GM12878 (cell line): ENCODE data around the gene COL19A1. TPM values are rescaled to one million over a fixed set of nuclear protein-coding genes. Genes with fewer than 3 reads are reported as not detected.

ENCODE experiments used
- ATAC-seq: fragments of 200-7000 bp; cut with Tn5 transposase; 3 replicates; pipeline ENCODE4 v1.9.1; 2020; ENCODE audit warnings: mild to moderate bottlenecking, moderate library complexity
- BruUV-seq: library from RNA; stranded (reverse); fragments of 400-500 nt; replicated peaks from 2 replicates; lab custom pipeline; 2021; lab: Mats Ljungman, UMichigan
- CTCF ChIA-PET: fragments of 300-600 bp; sonication (Branson Sonifier 250); formaldehyde crosslinking; extraction: SDS; loops from one replicate; lab custom pipeline; 2021; ENCODE audit warnings: inconsistent platforms; lab: Yijun Ruan, JAX
- POLR2A ChIA-PET: fragments of 350-600 bp; formaldehyde crosslinking; extraction: SDS; loops from one replicate; lab custom pipeline; 2021; ENCODE audit warnings: inconsistent platforms; lab: Charles Lee
- RAD21 ChIA-PET: fragments of 300-600 bp; sonication (Branson Sonifier 250); formaldehyde crosslinking; loops from one replicate; lab custom pipeline; 2023; ENCODE audit warnings: antibody characterized with exemption; ENCODE audit not compliant: unreplicated experiment; lab: Charles Lee
- SMC1A ChIA-PET: fragments of 300-600 bp; sonication (Branson Sonifier 250); formaldehyde crosslinking; loops from one replicate; lab custom pipeline; 2023; ENCODE audit not compliant: unreplicated experiment, uncharacterized antibody; lab: Charles Lee
- DNase-seq: peaks from one replicate; pipeline ENCODE4 v3.0.0-alpha.2; 2011; ENCODE audit warnings: low read depth, low spot score
- FAIRE-seq: peaks from 3 replicates; lab custom pipeline; 2011; peaks lifted over from hg19 to GRCh38; lab: Jason Lieb, UNC
- H2AFZ ChIP-seq: 2 replicates; pipeline ENCODE4 v1.6.0; 2011; ENCODE audit warnings: low read depth, low read length, control low read depth; ENCODE audit not compliant: control insufficient read depth
- H3K27ac ChIP-seq: 2 replicates; pipeline ENCODE4 v1.5.1; 2011; ENCODE audit warnings: control low read depth; ENCODE audit not compliant: control insufficient read depth, insufficient read depth
- H3K27me3 ChIP-seq, 2 experiments: replicated peaks in 1 of 2; 2 replicates each; pipeline versions ENCODE4 v1.6.0 to v1.6.1; 2011; ENCODE audit warnings: low read length in 1 of 2; ENCODE audit not compliant: control insufficient read depth in 2 of 2, insufficient read depth in 2 of 2
- H3K36me3 ChIP-seq, 2 experiments: 2 replicates each; pipeline ENCODE4 v1.5.1; 2011; ENCODE audit warnings: low read length in 1 of 2; ENCODE audit not compliant: control insufficient read depth in 2 of 2, insufficient read depth in 2 of 2
- H3K4me1 ChIP-seq: 2 replicates; pipeline ENCODE4 v1.6.1; 2011; ENCODE audit warnings: mild to moderate bottlenecking, low read length, moderate library complexity, mixed read lengths; ENCODE audit not compliant: control insufficient read depth, insufficient read depth
- H3K4me2 ChIP-seq: 2 replicates; pipeline ENCODE4 v1.6.0; 2011; ENCODE audit warnings: control low read depth; ENCODE audit not compliant: control insufficient read depth, insufficient read depth
- H3K4me3 ChIP-seq: fragments of 200-600 bp; sonication (generic); 2 replicates; pipeline ENCODE4 v1.5.1; 2016
- H3K79me2 ChIP-seq: 2 replicates; pipeline ENCODE4 v1.6.0; 2011; ENCODE audit warnings: low read length; ENCODE audit not compliant: control insufficient read depth, insufficient read depth
- H3K9ac ChIP-seq: 2 replicates; pipeline ENCODE4 v1.8.0; 2011; ENCODE audit warnings: low read length, control low read depth, mixed read lengths; ENCODE audit not compliant: control insufficient read depth, insufficient read depth
- H3K9me3 ChIP-seq: replicated peaks from 3 replicates; pipeline ENCODE4 v1.5.1; 2011; ENCODE audit warnings: mild to moderate bottlenecking, low read length; ENCODE audit not compliant: control insufficient read depth, insufficient read depth
- H4K20me1 ChIP-seq: 2 replicates; pipeline ENCODE4 v1.6.0; 2011; ENCODE audit not compliant: control insufficient read depth, insufficient read depth
- BACH1 ChIP-seq: fragments of 450-650 bp; IDR thresholded peaks from 2 replicates; pipeline ENCODE4 v1.6.1; 2017; ENCODE audit warnings: mild to moderate bottlenecking, borderline replicate concordance
- CHD1 ChIP-seq: IDR thresholded peaks from 2 replicates; pipeline ENCODE4 v1.6.1; 2012; ENCODE audit warnings: low read depth, low read length, improper control_type of control experiment
- CREB1 ChIP-seq: IDR thresholded peaks from 2 replicates; pipeline ENCODE4 v1.6.1; 2012; ENCODE audit warnings: low read depth, mild to moderate bottlenecking, inconsistent platforms
- KAT2A ChIP-seq: conservative IDR thresholded peaks from 2 replicates; pipeline ENCODE4 v1.6.1; 2011; ENCODE audit warnings: low read depth, low read length; ENCODE audit not compliant: control insufficient read depth
- MEF2B ChIP-seq: fragments of 450-650 bp; IDR thresholded peaks from 2 replicates; pipeline ENCODE4 v1.6.1; 2018; ENCODE audit warnings: mild to moderate bottlenecking, moderate library complexity; ENCODE audit not compliant: partially characterized antibody, poor library complexity, severe bottlenecking
- MTA2 ChIP-seq: fragments of 450-650 bp; IDR thresholded peaks from 2 replicates; pipeline ENCODE4 v1.6.1; 2016; ENCODE audit warnings: low read depth, mild to moderate bottlenecking, moderate library complexity
- PRDM15 ChIP-seq: fragments of 450-650 bp; formaldehyde crosslinking; IDR thresholded peaks from 2 replicates; pipeline ENCODE4 v1.4.0; 2020; ENCODE audit warnings: mild to moderate bottlenecking, moderate library complexity
- SUPT20H ChIP-seq: IDR thresholded peaks from 2 replicates; pipeline ENCODE4 v1.6.1; 2011; ENCODE audit warnings: low read depth, mild to moderate bottlenecking, low read length, moderate library complexity, borderline replicate concordance; ENCODE audit not compliant: control insufficient read depth
- ZBTB33 ChIP-seq: fragments of 450-650 bp; IDR thresholded peaks from 2 replicates; pipeline ENCODE4 v1.6.1; 2017; ENCODE audit warnings: mild to moderate bottlenecking
- ZBTB4 ChIP-seq: fragments of 450-650 bp; formaldehyde crosslinking; IDR thresholded peaks from 2 replicates; pipeline ENCODE4 v1.4.0; 2022; ENCODE audit warnings: mild to moderate bottlenecking, moderate library complexity
- in situ Hi-C: fragments of 300-500 bp; cut with MboI; formaldehyde crosslinking; loops from 9 replicates; pipeline ENCODE4 v1.14.3; 2018; ENCODE audit warnings: mixed read lengths
- intact Hi-C: fragments of 100-400 bp; cut with micrococcal nuclease; formaldehyde crosslinking; loops from one replicate; pipeline ENCODE4 v1.14.2; 2022; ENCODE audit not compliant: unreplicated experiment
- polyA plus RNA-seq, 11 experiments: library from polyadenylated mRNA; depleted of rRNA in 4 of 11; unstranded in 6 of 11; stranded (reverse) in 5 of 11; fragments of >200 nt; fragmentation: Nextera tagmentation in 4 of 11; fragmentation: Illumina TruSeq in 1 of 11; extraction: Ambion mirVana in 4 of 11; extraction: Trizol in 1 of 11; gene quantifications; 1 replicate in 1 of 11; 2 replicates in 10 of 11; pipeline versions ENCODE4 v1.2.1 to v1.2.3, GENCODE V29; 2011 to 2016; ENCODE audit warnings: inconsistent platforms in 2 of 11, missing spikeins in 2 of 11, low read depth in 1 of 11
- total RNA-seq, 4 experiments: library from RNA; depleted of rRNA in 3 of 4; stranded (reverse); fragments of >200 nt in 3 of 4; fragmentation: Illumina TruSeq in 1 of 4; extraction: Trizol in 1 of 4; gene quantifications; 2 replicates each; pipeline versions ENCODE4 v1.2.1 to v1.2.3, GENCODE V29; 2013 to 2021
- TF ChIP-seq, protein P1 (sequence below): IDR thresholded peaks from 2 replicates; pipeline ENCODE4 v1.6.1; 2011; ENCODE audit warnings: low read depth, mild to moderate bottlenecking, low read length, moderate library complexity, borderline replicate concordance; ENCODE audit errors: extremely low read depth
- TF ChIP-seq, protein P2 (sequence below): IDR thresholded peaks from 2 replicates; pipeline ENCODE4 v1.6.1; 2012; ENCODE audit warnings: low read depth, low read length, improper control_type of control experiment

Gene COL19A1
- total and polyA plus RNA-seq, 10 of the 15 experiments (the other 5 are each of a cell fraction or from before 2014, with no cell fraction given), result 1.1 to 13.5 (median 4.1) TPM

DNA sequence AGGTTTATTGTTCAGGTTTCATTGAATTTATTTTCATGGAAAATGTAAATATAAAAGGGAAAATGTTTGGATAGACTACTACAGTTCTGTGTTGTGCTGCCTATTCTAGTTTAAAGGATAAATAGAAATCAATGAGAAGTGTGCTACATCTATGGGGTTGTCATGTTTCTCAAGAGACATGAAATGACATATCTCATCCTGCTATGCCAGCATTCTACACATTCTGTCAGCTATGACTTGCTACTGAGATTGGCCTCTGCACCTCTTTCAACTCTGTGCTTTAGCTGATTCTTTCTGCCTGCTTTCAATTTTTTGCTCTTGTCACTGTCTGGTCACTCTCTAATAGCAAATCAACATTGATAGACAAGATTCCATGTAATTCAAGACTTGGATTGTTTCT lies 33.8 kb upstream of the COL19A1 start:
- no peaks in the 10 kb centered on the region for H3K79me2 ChIP-seq
- no peaks in the 10 kb centered on the region for H3K27me3 ChIP-seq
- ChIA-PET CTCF (interaction anchor here (0.6 to 4.7 kb wide), 4 partner anchors 34 to 279 kb away, joined by 3 to 78 read pairs (median 3); partner anchors contain the start of gene COL19A1), RAD21 (interaction anchor here (1.1 kb wide), 1 partner anchor 275 kb away, joined by 3 read pairs; no protein-coding TSS in a partner anchor), POLR2A (no interaction called here), SMC1A (interaction anchor here (0.7 to 5.0 kb wide), 3 partner anchors 9 to 276 kb away, joined by 4 to 65 read pairs (median 5); no protein-coding TSS in a partner anchor)
- intact Hi-C loops, result loop anchor here (10.0 kb wide), 2 partner anchors 98 to 152 kb away; no protein-coding TSS in a partner anchor
- ATAC-seq (no peak), FAIRE-seq (no peak), DNase-seq (no peak)
- BruUV-seq, result no TSS peak
- H3K9ac ChIP-seq, result no peak overlapping the region
- H3K9me3 ChIP-seq, result no peaks in the 10 kb centered on the region
- peaks cover 3% of the 10 kb centered on the region; the same call in 1 of the 2 replicates for H3K4me1 ChIP-seq
- no peaks in the 10 kb centered on the region for H4K20me1 ChIP-seq
- H3K27ac ChIP-seq, result no peak overlapping the region
- no peaks in the 10 kb centered on the region for H3K36me3 ChIP-seq
- in situ Hi-C loops, result loop anchor here (5.0 kb wide), 1 partner anchor 280 kb away; no protein-coding TSS in a partner anchor
- no peak overlapping the region for H3K4me2 ChIP-seq
- no peak overlapping the region for H3K4me3 ChIP-seq
- H2AFZ ChIP-seq, result no peak overlapping the region
- TF ChIP-seq ZBTB33, result no peak
- TF ChIP-seq, protein P1, sequence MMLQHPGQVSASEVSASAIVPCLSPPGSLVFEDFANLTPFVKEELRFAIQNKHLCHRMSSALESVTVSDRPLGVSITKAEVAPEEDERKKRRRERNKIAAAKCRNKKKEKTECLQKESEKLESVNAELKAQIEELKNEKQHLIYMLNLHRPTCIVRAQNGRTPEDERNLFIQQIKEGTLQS, result no peak
- no peak for TF ChIP-seq ZBTB4
- TF ChIP-seq PRDM15 (CRISPR knock-in tag), result no peak
- no peak for TF ChIP-seq CHD1
- TF ChIP-seq SUPT20H, result no peak
- no peak for TF ChIP-seq MTA2
- TF ChIP-seq CREB1, result no peak
- TF ChIP-seq KAT2A, result no peak
- no peak for TF ChIP-seq MEF2B
- TF ChIP-seq BACH1, result no peak
- TF ChIP-seq, protein P2, sequence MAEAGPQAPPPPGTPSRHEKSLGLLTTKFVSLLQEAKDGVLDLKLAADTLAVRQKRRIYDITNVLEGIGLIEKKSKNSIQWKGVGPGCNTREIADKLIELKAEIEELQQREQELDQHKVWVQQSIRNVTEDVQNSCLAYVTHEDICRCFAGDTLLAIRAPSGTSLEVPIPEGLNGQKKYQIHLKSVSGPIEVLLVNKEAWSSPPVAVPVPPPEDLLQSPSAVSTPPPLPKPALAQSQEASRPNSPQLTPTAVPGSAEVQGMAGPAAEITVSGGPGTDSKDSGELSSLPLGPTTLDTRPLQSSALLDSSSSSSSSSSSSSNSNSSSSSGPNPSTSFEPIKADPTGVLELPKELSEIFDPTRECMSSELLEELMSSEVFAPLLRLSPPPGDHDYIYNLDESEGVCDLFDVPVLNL, result no peak
